Muscle layer of duodenum (tissue), 2 donors: ENCODE results near the gene MTA2.
A peak's percentile ranks its signal among the peaks of the same experiment; 100 is the strongest.
"Not testable (repeated sequence)": the region's sequence is repeated elsewhere in the genome, so short reads cannot be mapped to it uniquely, and the experiment has no call there.

ENCODE experiments used
- H3K27ac ChIP-seq: one replicate; pipeline ENCODE4 v1.7.0; 2013; ENCODE audit warnings: mild to moderate bottlenecking, low read length
- H3K27me3 ChIP-seq: one replicate; pipeline ENCODE4 v1.7.0; 2013; ENCODE audit warnings: low read depth, mild to moderate bottlenecking, control low read depth, low read length
- H3K36me3 ChIP-seq, 2 donors: one replicate each; pipeline ENCODE4 v1.7.0; 2013; ENCODE audit warnings: low read length in 2 of 2, control low read depth in 1 of 2, mild to moderate bottlenecking in 1 of 2; ENCODE audit not compliant: insufficient read depth in 2 of 2, control insufficient read depth in 1 of 2
- H3K4me1 ChIP-seq, 2 donors: one replicate each; pipeline ENCODE4 v1.7.0; 2013; ENCODE audit warnings: low read length in 2 of 2, mild to moderate bottlenecking in 2 of 2, control low read depth in 1 of 2, moderate library complexity in 1 of 2; ENCODE audit not compliant: insufficient read depth in 2 of 2, control insufficient read depth in 1 of 2
- H3K4me3 ChIP-seq, 2 donors: one replicate each; pipeline ENCODE4 v1.7.0; 2013; ENCODE audit warnings: low read length in 2 of 2, low read depth in 1 of 2, mild to moderate bottlenecking in 1 of 2
- H3K9me3 ChIP-seq, 2 donors: one replicate each; pipeline ENCODE4 v1.7.0; 2013; ENCODE audit warnings: low read length in 2 of 2, control low read depth in 1 of 2, mild to moderate bottlenecking in 1 of 2; ENCODE audit not compliant: control insufficient read depth in 1 of 2
- donor health status: healthy.

The MTA2 gene

GRCh38 chr11:62560566-62561103 lies 41.0 kb downstream of the MTA2 start:
- Histone ChIP-seq H3K4me3 (no peak overlapping the region), H3K27me3 (no peaks in the 10 kb centered on the region), H3K36me3 (peaks cover 27 to 37% of the 10 kb centered on the region in 2 donors), H3K27ac (peak overlapping the region; percentile 85), H3K4me1 (peaks cover 26 to 35% of the 10 kb centered on the region in 2 donors), H3K9me3 (no peaks in the 10 kb centered on the region)

GRCh38 chr11:62559626-62560025 lies 42.0 kb downstream of the MTA2 start:
- Histone ChIP-seq H3K27ac (peak overlapping the region; percentile 85), H3K36me3 (peaks cover 21 to 30% of the 10 kb centered on the region in 2 donors)

GRCh38 chr11:62559204-62559603 lies 42.5 kb downstream of the MTA2 start:
- Histone ChIP-seq H3K4me1 (peaks cover 38 to 49% of the 10 kb centered on the region in 2 donors), H3K27me3 (no peaks in the 10 kb centered on the region), H3K27ac (no peak overlapping the region), H3K36me3 (peaks cover 21 to 30% of the 10 kb centered on the region in 2 donors), H3K4me3 (no peak overlapping the region), H3K9me3 (no peaks in the 10 kb centered on the region)

More at GRCh38 chr11:62559626-62560025, 42.0 kb downstream of the MTA2 start:
- H3K4me3 ChIP-seq, H3K9me3 ChIP-seq, H3K27me3 ChIP-seq: not testable (repeated sequence)
- H3K4me1 ChIP-seq: peaks cover 34 to 45% of the 10 kb centered on the region in 2 donors

- Histone ChIP-seq H3K27me3 (no peaks in the 10 kb centered on the region), H3K36me3 (peaks cover 19 to 27% of the 10 kb centered on the region in 2 donors), H3K4me3 (no peak overlapping the region), H3K9me3 (no peaks in the 10 kb centered on the region), H3K27ac (no peak overlapping the region), H3K4me1 (peaks cover 43 to 55% of the 10 kb centered on the region in 2 donors)
These were observed 43.0 kb downstream of the MTA2 start for GRCh38 chr11:62558669-62559068.

- H3K4me3 ChIP-seq: peak overlapping the region; percentile 15 to 23
- H3K36me3 ChIP-seq: peaks cover 14 to 30% of the 10 kb centered on the region in 2 donors
- peak overlapping the region; percentile 100 for H3K27ac ChIP-seq
- H3K27me3 ChIP-seq: no peaks in the 10 kb centered on the region
- H3K9me3 ChIP-seq: no peaks in the 10 kb centered on the region
- H3K4me1 ChIP-seq: peaks cover 54 to 68% of the 10 kb centered on the region in 2 donors
These were observed 44.6 kb downstream of the MTA2 start for GRCh38 chr11:62556875-62557631.

GRCh38 chr11:62556108-62556874 lies 45.4 kb downstream of the MTA2 start:
- Histone ChIP-seq H3K4me1 (peaks cover 59 to 76% of the 10 kb centered on the region in 2 donors), H3K36me3 (peaks cover 14 to 27% of the 10 kb centered on the region in 2 donors), H3K27me3 (no peaks in the 10 kb centered on the region), H3K9me3 (no peaks in the 10 kb centered on the region), H3K27ac (peak overlapping the region; percentile 100), H3K4me3 (peak overlapping the region; percentile 23 to 37)

GRCh38 chr11:62555464-62556107 lies 46.1 kb downstream of the MTA2 start:
- H3K4me3 ChIP-seq: peak overlapping the region; percentile 23 to 37
- peaks cover 14 to 27% of the 10 kb centered on the region in 2 donors for H3K36me3 ChIP-seq
- peak overlapping the region; percentile 100 for H3K27ac ChIP-seq
- H3K27me3 ChIP-seq: no peaks in the 10 kb centered on the region
- H3K4me1 ChIP-seq: peaks cover 59 to 79% of the 10 kb centered on the region in 2 donors
- no peaks in the 10 kb centered on the region for H3K9me3 ChIP-seq

GRCh38 chr11:62554387-62555167 lies 47.1 kb downstream of the MTA2 start:
- no peaks in the 10 kb centered on the region for H3K9me3 ChIP-seq
- peak overlapping the region in 1 of 2 donors; percentile 59 for H3K4me3 ChIP-seq
- no peaks in the 10 kb centered on the region for H3K27me3 ChIP-seq
- peaks cover 6 to 21% of the 10 kb centered on the region in 2 donors for H3K36me3 ChIP-seq
- H3K27ac ChIP-seq: peak overlapping the region; percentile 100
- peaks cover 55 to 69% of the 10 kb centered on the region in 2 donors for H3K4me1 ChIP-seq

GRCh38 chr11:62553839-62554361 lies 47.8 kb downstream of the MTA2 start:
- H3K4me1 ChIP-seq: peaks cover 55 to 66% of the 10 kb centered on the region in 2 donors

GRCh38 chr11:62553080-62553838 lies 48.4 kb downstream of the MTA2 start:
- Histone ChIP-seq H3K27ac (peak overlapping the region; percentile 100), H3K27me3 (no peaks in the 10 kb centered on the region), H3K4me1 (peaks cover 55 to 73% of the 10 kb centered on the region in 2 donors), H3K36me3 (peaks cover 0 to 10% of the 10 kb centered on the region in 2 donors), H3K4me3 (peak overlapping the region; percentile 53 to 59), H3K9me3 (no peaks in the 10 kb centered on the region)

More at GRCh38 chr11:62553839-62554361, 47.8 kb downstream of the MTA2 start:
- Histone ChIP-seq H3K4me3 (peak overlapping the region; percentile 53 to 59), H3K27me3 (no peaks in the 10 kb centered on the region), H3K9me3 (no peaks in the 10 kb centered on the region), H3K36me3 (peaks cover 0 to 14% of the 10 kb centered on the region in 2 donors), H3K27ac (peak overlapping the region; percentile 100)
